ENCODE data around the gene CROCC.

DNA sequence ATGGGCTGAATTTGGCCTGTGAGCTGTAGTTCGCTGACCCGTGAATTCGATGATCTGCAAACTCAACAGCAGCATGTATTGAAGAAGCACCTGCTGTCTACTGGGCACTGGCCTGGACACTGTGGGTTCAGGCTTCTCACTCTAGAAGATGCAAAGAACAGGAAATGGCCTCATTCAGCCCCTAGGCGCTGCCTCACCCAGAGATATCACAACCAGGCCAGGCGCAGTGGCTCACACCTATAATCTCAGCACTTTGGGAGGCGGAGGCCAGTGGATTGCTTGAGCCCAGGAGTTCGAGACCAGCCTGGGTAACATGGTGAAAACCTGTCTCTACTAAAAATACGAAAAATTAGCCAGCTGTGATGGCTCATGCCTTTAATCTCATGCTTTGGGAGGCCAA lies 35.0 kb downstream of the CROCC start:
- TF ChIP-seq POLR2A (IDR thresholded peaks at IDR 0.05; ENCODE audit: low read length) (no peak), GATA1 (IDR thresholded peaks at IDR 0.05; ENCODE audit: low read depth, low read length) (no peak)

Measured in erythroblast (primary cell).